K562 (cell line): ENCODE data around the gene PIK3CD. TPM values are rescaled to one million over a fixed set of nuclear protein-coding genes. Genes with fewer than 3 reads are reported as not detected.

ENCODE experiments used
- C11orf30 ChIP-seq: fragments of 450-650 bp; IDR thresholded peaks from 2 replicates; pipeline ENCODE4 v1.6.1; 2016; ENCODE audit warnings: low read depth, mild to moderate bottlenecking
- CREM ChIP-seq: IDR thresholded peaks from 2 replicates; pipeline ENCODE4 v1.6.1; 2014; ENCODE audit warnings: antibody characterized with exemption, low read depth
- DDX20 ChIP-seq: fragments of 450-650 bp; IDR thresholded peaks from 2 replicates; pipeline ENCODE4 v1.6.1; 2016; ENCODE audit warnings: missing genetic modification characterization, low read depth, mild to moderate bottlenecking, missing compliant biosample characterization, moderate library complexity
- IFI16 ChIP-seq: fragments of 250-450 bp; sonication (Bioruptor Pico); IDR thresholded peaks from 2 replicates; pipeline ENCODE4 v2.1.2; 2022; ENCODE audit warnings: mild to moderate bottlenecking, inconsistent platforms
- KHSRP ChIP-seq: fragments of 450-650 bp; IDR thresholded peaks from 2 replicates; pipeline ENCODE4 v1.6.1; 2017
- MAFG ChIP-seq: fragments of 450-650 bp; conservative IDR thresholded peaks from 2 replicates; pipeline ENCODE4 v1.6.1; 2016; ENCODE audit warnings: missing genetic modification characterization, missing compliant biosample characterization
- NRF1 ChIP-seq, 2 experiments: fragments of 450-650 bp; IDR thresholded peaks in 1 of 2; conservative IDR thresholded peaks in 1 of 2; 2 replicates each; pipeline ENCODE4 v1.6.1; 2014; ENCODE audit warnings: mild to moderate bottlenecking in 2 of 2
- ZNF134 ChIP-seq: fragments of 250-450 bp; sonication (Bioruptor Pico); conservative IDR thresholded peaks from 2 replicates; pipeline ENCODE4 v1.4.0; 2020
- ZNF316 ChIP-seq: fragments of 450-650 bp; IDR thresholded peaks from 2 replicates; pipeline ENCODE4 v1.6.1; 2016
- ZNF445 ChIP-seq: fragments of 250-450 bp; sonication (Bioruptor Pico); IDR thresholded peaks from 2 replicates; pipeline ENCODE4 v1.4.0; 2020; ENCODE audit warnings: low read depth, mild to moderate bottlenecking, moderate library complexity
- polyA plus RNA-seq, 8 experiments: library from polyadenylated mRNA; depleted of rRNA in 4 of 8; stranded (reverse) in 5 of 8; unstranded in 3 of 8; fragments of >200 nt; fragmentation: Nextera tagmentation in 2 of 8; fragmentation: Illumina TruSeq in 1 of 8; extraction: Ambion mirVana in 2 of 8; extraction: Trizol in 1 of 8; gene quantifications; 2 replicates each; pipeline versions ENCODE4 v1.2.1 to v1.2.3, GENCODE V29; 2011 to 2014; ENCODE audit warnings: inconsistent platforms in 1 of 8, missing spikeins in 1 of 8
- total RNA-seq, 7 experiments: library from RNA; depleted of rRNA in 6 of 7; stranded (reverse); fragments of >200 nt in 6 of 7; fragmentation: Illumina TruSeq in 2 of 7; extraction: Trizol in 2 of 7; gene quantifications; 2 replicates each; pipeline versions ENCODE4 v1.2.1 to v1.2.3, GENCODE V29; 2011 to 2021; ENCODE audit warnings: low replicate concordance in 1 of 7
- TF ChIP-seq, protein P1 (sequence below): sonication (generic); formaldehyde crosslinking; IDR thresholded peaks from 2 replicates; pipeline ENCODE4 v1.8.0; 2022; ENCODE audit warnings: mild to moderate bottlenecking, missing genetic modification reagents, borderline replicate concordance
- TF ChIP-seq, protein P2 (sequence below): fragments of 250-450 bp; sonication (Bioruptor Pico); IDR thresholded peaks from 2 replicates; pipeline ENCODE4 v1.5.0; 2022; ENCODE audit warnings: mild to moderate bottlenecking
- TF ChIP-seq, protein P3 (sequence below): sonication (generic); formaldehyde crosslinking; IDR thresholded peaks from 2 replicates; pipeline ENCODE4 v1.8.1; 2023; ENCODE audit warnings: mild to moderate bottlenecking, missing genetic modification reagents
- TF ChIP-seq, protein P4 (sequence below): fragments of 200-800 bp; sonication (Bioruptor generic); IDR thresholded peaks from 2 replicates; pipeline ENCODE4 v1.6.1; 2017; ENCODE audit warnings: missing genetic modification characterization, missing compliant biosample characterization
- TF ChIP-seq, protein P5 (sequence below): fragments of 250-450 bp; sonication (Bioruptor Pico); IDR thresholded peaks from 2 replicates; pipeline ENCODE4 v1.4.0; 2020; ENCODE audit warnings: mild to moderate bottlenecking
- TF ChIP-seq, protein P6 (sequence below), 2 experiments: IDR thresholded peaks; 2 replicates each; pipeline ENCODE4 v1.6.1; 2012; ENCODE audit warnings: improper control_type of control experiment in 2 of 2, low read depth in 2 of 2, low read length in 2 of 2, borderline replicate concordance in 1 of 2

Gene PIK3CD
- total and polyA plus RNA-seq, 9 of the 15 experiments (the other 6 are each of a cell fraction or from before 2014, with no cell fraction given): 1.8 to 20.8 (median 7.2) TPM

DNA sequence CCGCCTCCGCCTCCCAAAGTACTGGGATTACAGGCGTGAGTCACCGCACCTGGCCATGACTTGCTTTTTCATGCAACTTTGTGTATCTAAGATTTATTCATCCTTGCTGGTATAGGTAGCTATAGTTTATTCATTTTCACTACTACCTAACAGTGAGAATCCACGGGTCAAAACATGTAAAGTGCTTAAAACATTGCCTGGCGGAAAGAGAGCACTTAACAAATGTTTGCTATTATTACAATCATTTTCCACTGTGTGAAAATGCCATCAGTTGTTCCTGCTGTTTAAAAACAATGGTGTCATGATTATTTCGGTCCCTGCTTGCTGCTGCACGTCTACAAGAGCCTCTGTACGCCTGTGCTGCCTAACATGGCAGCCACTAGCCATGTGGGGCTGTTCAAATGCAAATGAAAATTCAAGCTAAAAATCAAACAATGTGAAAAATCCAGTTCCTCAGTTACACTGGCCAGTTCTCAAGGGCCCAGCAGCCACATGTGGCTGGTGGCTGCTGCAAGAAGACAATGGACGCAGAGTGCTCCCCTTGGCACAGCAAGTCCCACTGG, 107.1 kb downstream of the PIK3CD start (continued):
- TF ChIP-seq MAFG (peak; percentile 33; the same call in 1 of the 2 replicates), ZNF316 (peak; percentile 17; the same call in 1 of the 2 replicates), ZNF445 (no peak), NRF1 (conservative IDR thresholded peaks at IDR 0.05 in 1 of 2, IDR thresholded peaks at IDR 0.05 in 1 of 2) (no peak), C11orf30 (0 out of 2 replicates have a peak, but pooled peaks have one; percentile 29), DDX20 (no peak), ZNF134 (CRISPR knock-in tag) (no peak), KHSRP (no peak), CREM (no peak), IFI16 (CRISPR knock-in tag) (no peak)
- TF ChIP-seq, protein P1, sequence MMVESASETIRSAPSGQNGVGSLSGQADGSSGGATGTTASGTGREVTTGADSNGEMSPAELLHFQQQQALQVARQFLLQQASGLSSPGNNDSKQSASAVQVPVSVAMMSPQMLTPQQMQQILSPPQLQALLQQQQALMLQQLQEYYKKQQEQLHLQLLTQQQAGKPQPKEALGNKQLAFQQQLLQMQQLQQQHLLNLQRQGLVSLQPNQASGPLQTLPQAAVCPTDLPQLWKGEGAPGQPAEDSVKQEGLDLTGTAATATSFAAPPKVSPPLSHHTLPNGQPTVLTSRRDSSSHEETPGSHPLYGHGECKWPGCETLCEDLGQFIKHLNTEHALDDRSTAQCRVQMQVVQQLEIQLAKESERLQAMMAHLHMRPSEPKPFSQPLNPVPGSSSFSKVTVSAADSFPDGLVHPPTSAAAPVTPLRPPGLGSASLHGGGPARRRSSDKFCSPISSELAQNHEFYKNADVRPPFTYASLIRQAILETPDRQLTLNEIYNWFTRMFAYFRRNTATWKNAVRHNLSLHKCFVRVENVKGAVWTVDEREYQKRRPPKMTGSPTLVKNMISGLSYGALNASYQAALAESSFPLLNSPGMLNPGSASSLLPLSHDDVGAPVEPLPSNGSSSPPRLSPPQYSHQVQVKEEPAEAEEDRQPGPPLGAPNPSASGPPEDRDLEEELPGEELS: no peak
- TF ChIP-seq, protein P2, sequence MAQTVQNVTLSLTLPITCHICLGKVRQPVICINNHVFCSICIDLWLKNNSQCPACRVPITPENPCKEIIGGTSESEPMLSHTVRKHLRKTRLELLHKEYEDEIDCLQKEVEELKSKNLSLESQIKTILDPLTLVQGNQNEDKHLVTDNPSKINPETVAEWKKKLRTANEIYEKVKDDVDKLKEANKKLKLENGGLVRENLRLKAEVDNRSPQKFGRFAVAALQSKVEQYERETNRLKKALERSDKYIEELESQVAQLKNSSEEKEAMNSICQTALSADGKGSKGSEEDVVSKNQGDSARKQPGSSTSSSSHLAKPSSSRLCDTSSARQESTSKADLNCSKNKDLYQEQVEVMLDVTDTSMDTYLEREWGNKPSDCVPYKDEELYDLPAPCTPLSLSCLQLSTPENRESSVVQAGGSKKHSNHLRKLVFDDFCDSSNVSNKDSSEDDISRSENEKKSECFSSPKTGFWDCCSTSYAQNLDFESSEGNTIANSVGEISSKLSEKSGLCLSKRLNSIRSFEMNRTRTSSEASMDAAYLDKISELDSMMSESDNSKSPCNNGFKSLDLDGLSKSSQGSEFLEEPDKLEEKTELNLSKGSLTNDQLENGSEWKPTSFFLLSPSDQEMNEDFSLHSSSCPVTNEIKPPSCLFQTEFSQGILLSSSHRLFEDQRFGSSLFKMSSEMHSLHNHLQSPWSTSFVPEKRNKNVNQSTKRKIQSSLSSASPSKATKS (CRISPR knock-in tag): no peak
- TF ChIP-seq, protein P3, sequence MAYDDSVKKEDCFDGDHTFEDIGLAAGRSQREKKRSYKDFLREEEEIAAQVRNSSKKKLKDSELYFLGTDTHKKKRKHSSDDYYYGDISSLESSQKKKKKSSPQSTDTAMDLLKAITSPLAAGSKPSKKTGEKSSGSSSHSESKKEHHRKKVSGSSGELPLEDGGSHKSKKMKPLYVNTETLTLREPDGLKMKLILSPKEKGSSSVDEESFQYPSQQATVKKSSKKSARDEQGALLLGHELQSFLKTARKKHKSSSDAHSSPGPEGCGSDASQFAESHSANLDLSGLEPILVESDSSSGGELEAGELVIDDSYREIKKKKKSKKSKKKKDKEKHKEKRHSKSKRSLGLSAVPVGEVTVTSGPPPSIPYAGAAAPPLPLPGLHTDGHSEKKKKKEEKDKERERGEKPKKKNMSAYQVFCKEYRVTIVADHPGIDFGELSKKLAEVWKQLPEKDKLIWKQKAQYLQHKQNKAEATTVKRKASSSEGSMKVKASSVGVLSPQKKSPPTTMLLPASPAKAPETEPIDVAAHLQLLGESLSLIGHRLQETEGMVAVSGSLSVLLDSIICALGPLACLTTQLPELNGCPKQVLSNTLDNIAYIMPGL (CRISPR knock-in tag): no peak
- TF ChIP-seq, protein P4, sequence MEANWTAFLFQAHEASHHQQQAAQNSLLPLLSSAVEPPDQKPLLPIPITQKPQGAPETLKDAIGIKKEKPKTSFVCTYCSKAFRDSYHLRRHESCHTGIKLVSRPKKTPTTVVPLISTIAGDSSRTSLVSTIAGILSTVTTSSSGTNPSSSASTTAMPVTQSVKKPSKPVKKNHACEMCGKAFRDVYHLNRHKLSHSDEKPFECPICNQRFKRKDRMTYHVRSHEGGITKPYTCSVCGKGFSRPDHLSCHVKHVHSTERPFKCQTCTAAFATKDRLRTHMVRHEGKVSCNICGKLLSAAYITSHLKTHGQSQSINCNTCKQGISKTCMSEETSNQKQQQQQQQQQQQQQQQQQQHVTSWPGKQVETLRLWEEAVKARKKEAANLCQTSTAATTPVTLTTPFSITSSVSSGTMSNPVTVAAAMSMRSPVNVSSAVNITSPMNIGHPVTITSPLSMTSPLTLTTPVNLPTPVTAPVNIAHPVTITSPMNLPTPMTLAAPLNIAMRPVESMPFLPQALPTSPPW (CRISPR knock-in tag): no peak
- TF ChIP-seq, protein P5, sequence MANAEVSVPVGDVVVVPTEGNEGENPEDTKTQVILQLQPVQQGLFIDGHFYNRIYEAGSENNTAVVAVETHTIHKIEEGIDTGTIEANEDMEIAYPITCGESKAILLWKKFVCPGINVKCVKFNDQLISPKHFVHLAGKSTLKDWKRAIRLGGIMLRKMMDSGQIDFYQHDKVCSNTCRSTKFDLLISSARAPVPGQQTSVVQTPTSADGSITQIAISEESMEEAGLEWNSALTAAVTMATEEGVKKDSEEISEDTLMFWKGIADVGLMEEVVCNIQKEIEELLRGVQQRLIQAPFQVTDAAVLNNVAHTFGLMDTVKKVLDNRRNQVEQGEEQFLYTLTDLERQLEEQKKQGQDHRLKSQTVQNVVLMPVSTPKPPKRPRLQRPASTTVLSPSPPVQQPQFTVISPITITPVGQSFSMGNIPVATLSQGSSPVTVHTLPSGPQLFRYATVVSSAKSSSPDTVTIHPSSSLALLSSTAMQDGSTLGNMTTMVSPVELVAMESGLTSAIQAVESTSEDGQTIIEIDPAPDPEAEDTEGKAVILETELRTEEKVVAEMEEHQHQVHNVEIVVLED: no peak
- TF ChIP-seq, protein P6, sequence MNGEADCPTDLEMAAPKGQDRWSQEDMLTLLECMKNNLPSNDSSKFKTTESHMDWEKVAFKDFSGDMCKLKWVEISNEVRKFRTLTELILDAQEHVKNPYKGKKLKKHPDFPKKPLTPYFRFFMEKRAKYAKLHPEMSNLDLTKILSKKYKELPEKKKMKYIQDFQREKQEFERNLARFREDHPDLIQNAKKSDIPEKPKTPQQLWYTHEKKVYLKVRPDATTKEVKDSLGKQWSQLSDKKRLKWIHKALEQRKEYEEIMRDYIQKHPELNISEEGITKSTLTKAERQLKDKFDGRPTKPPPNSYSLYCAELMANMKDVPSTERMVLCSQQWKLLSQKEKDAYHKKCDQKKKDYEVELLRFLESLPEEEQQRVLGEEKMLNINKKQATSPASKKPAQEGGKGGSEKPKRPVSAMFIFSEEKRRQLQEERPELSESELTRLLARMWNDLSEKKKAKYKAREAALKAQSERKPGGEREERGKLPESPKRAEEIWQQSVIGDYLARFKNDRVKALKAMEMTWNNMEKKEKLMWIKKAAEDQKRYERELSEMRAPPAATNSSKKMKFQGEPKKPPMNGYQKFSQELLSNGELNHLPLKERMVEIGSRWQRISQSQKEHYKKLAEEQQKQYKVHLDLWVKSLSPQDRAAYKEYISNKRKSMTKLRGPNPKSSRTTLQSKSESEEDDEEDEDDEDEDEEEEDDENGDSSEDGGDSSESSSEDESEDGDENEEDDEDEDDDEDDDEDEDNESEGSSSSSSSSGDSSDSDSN (IDR thresholded peaks at IDR 0.05; ENCODE audit: borderline replicate concordance in 1 of 2, low read depth in 2 of 2, low read length in 2 of 2): no peak
